22Rv1 (cell line): Measurements from ENCODE around the gene C22orf23.

Experiments used
- H3K27ac ChIP-seq: fragments of 450-650 bp; 2 replicates; pipeline ENCODE4 v1.5.1; 2017
- ZFX ChIP-seq: fragments of 450-650 bp; IDR thresholded peaks from 2 replicates; pipeline ENCODE4 v1.6.1; 2017; ENCODE audit warnings: antibody characterized with exemption, borderline replicate concordance
- TF ChIP-seq, protein P1 (sequence below): fragments of 450-650 bp; IDR thresholded peaks from 2 replicates; pipeline ENCODE4 v1.5.1; 2017; ENCODE audit warnings: mild to moderate bottlenecking

The C22orf23 gene

DNA sequence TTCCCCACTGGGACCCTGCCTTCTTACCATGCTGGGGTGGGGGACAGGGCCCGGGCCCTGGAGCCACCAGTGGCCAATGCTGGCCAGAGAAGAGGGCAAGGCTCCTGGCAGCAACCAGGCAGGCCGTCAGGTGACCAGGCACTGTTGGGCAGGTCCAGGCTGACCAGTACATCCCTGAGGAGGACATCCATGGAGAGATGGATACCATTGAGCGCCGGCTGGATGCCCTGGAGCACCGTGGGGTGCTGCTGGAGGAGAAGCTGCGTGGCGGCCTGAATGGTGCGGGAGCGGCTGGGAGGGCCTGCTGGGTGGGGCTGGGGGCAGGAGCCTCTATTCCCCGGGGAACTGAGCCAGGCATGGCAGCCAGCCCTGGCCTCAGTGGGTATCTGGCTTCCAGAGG lies 21.0 kb downstream of the C22orf23 start:
- TF ChIP-seq, protein P1, sequence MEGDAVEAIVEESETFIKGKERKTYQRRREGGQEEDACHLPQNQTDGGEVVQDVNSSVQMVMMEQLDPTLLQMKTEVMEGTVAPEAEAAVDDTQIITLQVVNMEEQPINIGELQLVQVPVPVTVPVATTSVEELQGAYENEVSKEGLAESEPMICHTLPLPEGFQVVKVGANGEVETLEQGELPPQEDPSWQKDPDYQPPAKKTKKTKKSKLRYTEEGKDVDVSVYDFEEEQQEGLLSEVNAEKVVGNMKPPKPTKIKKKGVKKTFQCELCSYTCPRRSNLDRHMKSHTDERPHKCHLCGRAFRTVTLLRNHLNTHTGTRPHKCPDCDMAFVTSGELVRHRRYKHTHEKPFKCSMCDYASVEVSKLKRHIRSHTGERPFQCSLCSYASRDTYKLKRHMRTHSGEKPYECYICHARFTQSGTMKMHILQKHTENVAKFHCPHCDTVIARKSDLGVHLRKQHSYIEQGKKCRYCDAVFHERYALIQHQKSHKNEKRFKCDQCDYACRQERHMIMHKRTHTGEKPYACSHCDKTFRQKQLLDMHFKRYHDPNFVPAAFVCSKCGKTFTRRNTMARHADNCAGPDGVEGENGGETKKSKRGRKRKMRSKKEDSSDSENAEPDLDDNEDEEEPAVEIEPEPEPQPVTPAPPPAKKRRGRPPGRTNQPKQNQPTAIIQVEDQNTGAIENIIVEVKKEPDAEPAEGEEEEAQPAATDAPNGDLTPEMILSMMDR = no peak
- no peak for TF ChIP-seq ZFX
- no peak overlapping the region for H3K27ac ChIP-seq

- TF ChIP-seq, protein P1 = no peak
- no peak overlapping the region for H3K27ac ChIP-seq
Observed at GRCh38 chr22:37931893-37932389, 21.5 kb downstream of the C22orf23 start.

- H3K27ac ChIP-seq = no peak overlapping the region
- TF ChIP-seq, protein P1 = peak; percentile 25
- TF ChIP-seq ZFX = no peak
Observed at GRCh38 chr22:37930952-37931440, 22.4 kb downstream of the C22orf23 start.

DNA sequence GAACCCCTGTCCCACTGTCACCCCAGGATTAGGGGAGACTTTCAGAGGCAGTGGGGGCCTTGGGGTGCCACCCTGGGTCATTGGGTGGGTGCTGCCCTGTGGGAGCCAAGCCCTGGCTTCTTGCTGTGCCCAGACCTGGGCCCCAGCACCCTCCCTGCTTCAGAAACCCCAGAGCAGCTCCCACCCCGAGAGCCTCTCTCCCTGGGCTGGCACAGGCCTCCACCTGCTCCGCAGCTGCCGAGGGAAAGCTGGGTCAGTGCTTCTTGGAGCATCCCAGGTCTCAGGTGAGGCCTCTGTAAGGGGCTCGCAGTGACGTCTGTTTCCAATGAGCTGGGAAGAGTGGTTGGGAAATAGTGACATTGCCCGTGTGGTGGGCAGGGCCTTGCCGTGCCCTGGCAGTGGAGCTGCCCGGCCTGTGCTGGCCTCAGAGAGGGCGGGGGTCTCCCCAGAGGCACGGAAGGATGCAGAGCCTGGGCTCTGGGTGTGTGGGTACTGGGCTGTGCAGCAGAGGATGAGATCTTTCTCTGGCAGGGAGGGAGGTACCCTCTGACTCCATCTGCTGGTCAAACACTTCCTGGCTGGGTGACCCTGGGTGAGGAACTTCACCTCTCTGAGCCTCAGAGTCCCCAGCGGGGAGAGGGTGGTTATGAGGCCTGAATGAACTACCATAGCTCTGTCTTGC lies 23.0 kb downstream of the C22orf23 start:
- H3K27ac ChIP-seq = no peak overlapping the region
- TF ChIP-seq, protein P1 = peak; percentile 41
- TF ChIP-seq ZFX = no peak

DNA sequence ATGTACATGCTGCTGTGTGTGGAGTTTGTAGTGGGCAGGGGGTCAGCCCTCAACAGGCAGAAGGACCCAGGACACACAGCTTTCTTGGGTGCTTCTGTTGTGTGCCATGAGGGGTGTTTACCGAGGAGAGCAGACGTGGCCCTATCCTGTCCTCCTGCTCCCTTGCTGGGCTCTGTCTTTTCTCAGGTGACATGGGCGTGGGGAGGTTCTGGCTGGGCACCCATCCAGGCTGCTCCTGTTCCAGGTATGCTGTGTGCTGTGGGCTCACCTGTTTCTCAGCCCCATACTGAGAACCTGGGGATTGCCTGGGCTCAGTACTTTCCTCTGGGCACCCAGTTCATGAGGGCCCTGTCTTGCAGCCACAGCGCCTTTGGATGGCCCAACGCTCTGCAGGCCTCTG lies 24.0 kb downstream of the C22orf23 start:
- TF ChIP-seq, protein P1 = no peak
- no peak for TF ChIP-seq ZFX
- no peak overlapping the region for H3K27ac ChIP-seq

GRCh38 chr22:37927637-37927936 lies 25.8 kb downstream of the C22orf23 start:
- TF ChIP-seq, protein P1 = no peak
- no peak for TF ChIP-seq ZFX
- no peak overlapping the region for H3K27ac ChIP-seq

DNA sequence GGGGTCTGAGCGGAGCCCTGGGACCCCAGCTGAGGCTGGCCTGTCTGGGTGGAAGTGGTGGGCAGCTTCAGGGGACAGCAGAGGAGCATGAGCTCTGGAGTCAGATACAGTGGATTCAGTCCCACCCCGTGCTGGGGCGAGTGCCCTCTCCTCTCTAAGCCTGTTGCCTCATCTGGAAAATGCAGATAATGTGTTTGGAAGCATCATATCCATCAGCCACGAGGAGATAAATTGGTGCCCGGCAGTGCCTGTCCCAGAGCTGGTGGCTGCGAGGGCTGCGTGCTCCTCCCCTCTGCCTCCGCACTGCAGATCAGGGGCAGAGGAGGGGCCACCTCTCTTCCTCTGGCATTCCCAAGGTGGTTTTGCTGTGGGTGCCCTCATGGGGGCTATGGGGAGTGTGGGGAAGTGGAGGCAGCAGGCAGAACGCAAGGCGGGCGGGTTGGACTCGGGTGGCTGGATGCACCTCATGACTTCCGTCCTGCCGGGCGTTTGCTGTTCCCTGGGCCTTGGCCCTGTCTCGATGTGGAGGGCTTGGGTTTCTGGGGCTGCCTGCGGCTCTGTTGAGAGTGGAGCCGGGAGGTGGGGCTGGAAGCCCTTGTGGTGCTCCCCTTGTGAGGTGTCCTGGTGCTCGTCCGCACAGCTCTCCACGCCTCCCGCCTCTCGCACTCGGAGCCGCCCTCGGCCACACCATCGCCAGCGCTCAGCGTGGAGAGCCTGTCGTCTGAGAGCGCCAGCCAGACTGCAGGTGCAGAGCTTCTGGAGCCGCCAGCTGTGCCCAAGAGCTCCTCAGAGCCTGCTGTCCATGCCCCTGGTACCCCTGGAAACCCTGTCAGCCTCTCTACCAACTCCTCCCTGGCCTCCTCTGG lies 26.4 kb downstream of the C22orf23 start:
- H3K27ac ChIP-seq = no peak overlapping the region
- TF ChIP-seq, protein P1 = no peak
- TF ChIP-seq ZFX = no peak
